ENCODE data around the gene MIR17HG. TPM values are rescaled to one million over a fixed set of nuclear protein-coding genes. Genes with fewer than 3 reads are reported as not detected.

Gene MIR17HG
- total and polyA plus RNA-seq, 2 donors from 2014 or later, result 1.2 to 5.7 TPM

DNA sequence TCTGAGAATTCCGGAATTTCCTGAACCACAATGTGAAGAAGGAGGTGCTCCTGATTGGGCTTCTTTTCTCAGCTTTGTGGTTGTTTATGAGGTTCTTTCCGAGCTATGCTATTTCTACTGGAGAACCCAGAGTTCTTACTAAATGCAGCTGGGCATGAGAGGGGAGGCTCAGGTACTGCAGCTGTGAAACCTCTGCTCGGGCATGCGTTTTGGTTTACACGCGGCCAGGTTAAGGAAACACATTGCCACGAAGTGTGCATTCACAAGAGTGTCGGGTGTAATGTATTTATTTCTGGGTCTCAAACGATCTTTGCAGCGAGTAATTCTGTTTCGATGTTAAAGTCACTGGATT is 661 bp upstream of the MIR17HG start:
- TF ChIP-seq, protein P1, sequence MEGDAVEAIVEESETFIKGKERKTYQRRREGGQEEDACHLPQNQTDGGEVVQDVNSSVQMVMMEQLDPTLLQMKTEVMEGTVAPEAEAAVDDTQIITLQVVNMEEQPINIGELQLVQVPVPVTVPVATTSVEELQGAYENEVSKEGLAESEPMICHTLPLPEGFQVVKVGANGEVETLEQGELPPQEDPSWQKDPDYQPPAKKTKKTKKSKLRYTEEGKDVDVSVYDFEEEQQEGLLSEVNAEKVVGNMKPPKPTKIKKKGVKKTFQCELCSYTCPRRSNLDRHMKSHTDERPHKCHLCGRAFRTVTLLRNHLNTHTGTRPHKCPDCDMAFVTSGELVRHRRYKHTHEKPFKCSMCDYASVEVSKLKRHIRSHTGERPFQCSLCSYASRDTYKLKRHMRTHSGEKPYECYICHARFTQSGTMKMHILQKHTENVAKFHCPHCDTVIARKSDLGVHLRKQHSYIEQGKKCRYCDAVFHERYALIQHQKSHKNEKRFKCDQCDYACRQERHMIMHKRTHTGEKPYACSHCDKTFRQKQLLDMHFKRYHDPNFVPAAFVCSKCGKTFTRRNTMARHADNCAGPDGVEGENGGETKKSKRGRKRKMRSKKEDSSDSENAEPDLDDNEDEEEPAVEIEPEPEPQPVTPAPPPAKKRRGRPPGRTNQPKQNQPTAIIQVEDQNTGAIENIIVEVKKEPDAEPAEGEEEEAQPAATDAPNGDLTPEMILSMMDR (IDR thresholded peaks at IDR 0.05; ENCODE audit: borderline replicate concordance, extremely low read depth, insufficient read depth), result no peak
- H3K36me3 ChIP-seq (ENCODE audit: control insufficient read depth in 2 of 3, insufficient read depth in 3 of 3, low read length in 3 of 3), result peaks cover 2 to 5% (median 2%) of the 10 kb centered on the region in 3 donors
- H3K9me3 ChIP-seq (ENCODE audit: control insufficient read depth in 2 of 3, insufficient read depth in 1 of 3, low read length in 3 of 3), result no peaks in the 10 kb centered on the region
- H3K27ac ChIP-seq (ENCODE audit: low read depth in 2 of 2, low read length in 2 of 2), result peak overlapping the region in 1 of 2 donors; percentile 2
- peak in 1 of 5 donors; percentile 68 for DNase-seq
- intact Hi-C loops (cut with DNase I), result no loop called here
- H3K4me3 ChIP-seq (ENCODE audit: low read length in 3 of 3), result peak overlapping the region; percentile 54 to 78 (median 63)
- no peaks in the 10 kb centered on the region for H3K27me3 ChIP-seq (ENCODE audit: control insufficient read depth, insufficient read depth, low read length)
- H3K9ac ChIP-seq (ENCODE audit: low read length in 3 of 3), result peak overlapping the region; percentile 37 to 75 (median 38)
- no peak for FAIRE-seq
- H3K4me1 ChIP-seq (ENCODE audit: control insufficient read depth in 2 of 3, insufficient read depth in 2 of 3, low read depth in 1 of 3, low read length in 3 of 3), result peaks cover 2 to 8% (median 5%) of the 10 kb centered on the region in 3 donors

DNA sequence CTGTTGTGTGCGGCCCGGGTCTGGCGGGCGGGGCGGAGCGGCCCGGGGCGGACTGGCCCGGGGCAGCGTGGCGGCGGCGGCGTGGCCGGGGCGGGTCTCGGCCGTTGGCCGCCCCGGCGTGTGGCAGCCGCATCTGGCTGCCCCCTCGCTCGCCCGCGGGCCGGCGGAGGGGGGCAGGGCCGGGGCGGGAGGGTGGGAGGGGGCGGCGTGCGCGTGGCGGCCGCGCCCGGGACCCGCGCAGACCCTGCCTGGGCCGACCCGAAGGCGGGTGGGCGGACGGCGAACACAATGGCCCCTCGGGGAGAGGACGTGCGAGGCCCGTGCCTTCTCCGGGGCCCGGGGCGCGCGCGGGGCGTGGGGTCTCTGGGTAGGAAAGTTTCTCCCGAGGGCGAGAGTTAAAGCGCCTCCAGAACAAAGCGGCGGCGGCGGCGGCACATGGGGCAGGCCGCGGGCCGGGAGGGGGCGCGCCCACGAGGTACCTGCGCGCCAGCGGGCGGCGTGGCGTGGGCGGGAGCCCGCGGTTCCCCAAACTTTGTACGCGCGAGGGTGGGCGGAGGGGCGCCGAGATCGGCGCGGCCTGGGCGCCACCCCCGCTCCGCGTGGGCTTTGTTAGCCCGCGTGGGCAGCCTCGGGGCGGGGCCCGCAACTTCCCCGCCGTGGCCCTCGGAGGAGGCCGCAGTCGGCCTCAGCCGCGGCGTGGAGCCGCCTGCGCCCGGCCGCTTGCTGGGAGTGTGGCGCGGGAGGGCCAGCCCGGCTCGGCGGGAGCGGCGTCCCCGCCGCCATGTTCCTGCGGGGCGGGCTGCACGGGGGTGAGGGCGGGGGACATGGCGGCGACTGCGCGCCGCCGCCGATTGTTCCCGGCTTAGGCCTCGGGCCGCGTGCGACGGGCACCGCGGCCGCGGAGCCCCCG is 764 bp downstream of the MIR17HG start:
- H3K9me3 ChIP-seq (ENCODE audit: control insufficient read depth in 2 of 3, insufficient read depth in 1 of 3, low read length in 3 of 3), result no peaks in the 10 kb centered on the region
- FAIRE-seq, result no peak
- peaks cover 2 to 12% (median 7%) of the 10 kb centered on the region in 3 donors for H3K4me1 ChIP-seq (ENCODE audit: control insufficient read depth in 2 of 3, insufficient read depth in 2 of 3, low read depth in 1 of 3, low read length in 3 of 3)
- peak overlapping the region; percentile 79 to 94 for H3K27ac ChIP-seq (ENCODE audit: low read depth in 2 of 2, low read length in 2 of 2)
- intact Hi-C loops (cut with DNase I), result no loop called here
- peak overlapping the region in 2 of 3 donors; percentile 10 to 48 for H3K4me3 ChIP-seq (ENCODE audit: low read length in 3 of 3)
- no peaks in the 10 kb centered on the region for H3K27me3 ChIP-seq (ENCODE audit: control insufficient read depth, insufficient read depth, low read length)
- H3K36me3 ChIP-seq (ENCODE audit: control insufficient read depth in 2 of 3, insufficient read depth in 3 of 3, low read length in 3 of 3), result peaks cover 2 to 5% (median 2%) of the 10 kb centered on the region in 3 donors
- peak overlapping the region in 1 of 3 donors; percentile 23 for H3K9ac ChIP-seq (ENCODE audit: low read length in 3 of 3)
- TF ChIP-seq, protein P1 (IDR thresholded peaks at IDR 0.05; ENCODE audit: borderline replicate concordance, extremely low read depth, insufficient read depth), result no peak
- peak in 4 of 5 donors; percentile 32 to 87 (median 62) for DNase-seq

DNA sequence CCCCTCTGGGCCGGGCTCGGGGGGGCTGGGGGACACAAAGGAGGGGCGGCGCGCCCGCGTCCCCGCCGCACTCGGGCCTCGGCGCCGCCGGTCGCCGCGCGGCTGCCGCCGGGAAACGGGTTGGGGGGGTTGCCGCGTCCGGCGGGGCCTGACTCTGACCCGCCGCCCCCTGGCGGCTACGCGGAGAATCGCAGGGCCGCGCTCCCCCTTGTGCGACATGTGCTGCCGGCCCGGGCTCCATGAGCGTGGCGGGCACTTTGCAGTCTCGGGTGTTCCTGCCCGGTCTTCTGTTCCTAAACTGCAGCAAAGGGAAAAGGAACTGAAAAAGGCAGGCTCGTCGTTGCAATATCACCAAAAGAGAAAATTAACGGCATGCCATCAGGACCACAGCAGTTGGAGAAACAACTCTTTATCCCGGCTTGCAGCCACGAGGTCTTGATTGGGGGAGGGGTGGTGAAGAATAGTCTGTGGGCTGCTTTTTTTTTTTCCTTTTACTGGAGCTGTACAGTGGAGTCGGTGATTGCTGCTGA is 1.5 kb downstream of the MIR17HG start:
- intact Hi-C loops (cut with DNase I), result no loop called here
- no peak for FAIRE-seq

More for the DNA sequence above, 1.5 kb downstream of the MIR17HG start:
- peak overlapping the region; percentile 20 to 52 (median 37) for H3K9ac ChIP-seq (ENCODE audit: low read length in 3 of 3)
- H3K4me3 ChIP-seq (ENCODE audit: low read length in 3 of 3), result peak overlapping the region; percentile 68 to 80 (median 72)
- H3K36me3 ChIP-seq (ENCODE audit: control insufficient read depth in 2 of 3, insufficient read depth in 3 of 3, low read length in 3 of 3), result peaks cover 2 to 5% (median 2%) of the 10 kb centered on the region in 3 donors
- TF ChIP-seq, protein P1 (IDR thresholded peaks at IDR 0.05; ENCODE audit: borderline replicate concordance, extremely low read depth, insufficient read depth), result peak; percentile 90
- H3K4me1 ChIP-seq (ENCODE audit: control insufficient read depth in 2 of 3, insufficient read depth in 2 of 3, low read depth in 1 of 3, low read length in 3 of 3), result peaks cover 2 to 12% (median 7%) of the 10 kb centered on the region in 3 donors
- H3K9me3 ChIP-seq (ENCODE audit: control insufficient read depth in 2 of 3, insufficient read depth in 1 of 3, low read length in 3 of 3), result no peaks in the 10 kb centered on the region
- DNase-seq, result peak; percentile 93 to 97 (median 95)
- H3K27ac ChIP-seq (ENCODE audit: low read depth in 2 of 2, low read length in 2 of 2), result peak overlapping the region; percentile 79 to 94
- no peaks in the 10 kb centered on the region for H3K27me3 ChIP-seq (ENCODE audit: control insufficient read depth, insufficient read depth, low read length)
